ENCODE measurements around the gene GDI1.
A peak's percentile ranks its signal among the peaks of the same experiment; 100 is the strongest.
"Not testable (repeated sequence)": the region's sequence is repeated elsewhere in the genome, so short reads cannot be mapped to it uniquely, and the experiment has no call there.

Gene GDI1

GRCh38 chrX:154436983-154437752 is at the start of gene GDI1:
Gene GDI1 (plus strand): TSS chrX:154437154. CDS start chrX:154437255, 101 bp downstream.
- DNase-seq = peak; percentile 42 to 76 (median 60)

- DNase-seq = not testable (repeated sequence)
These were observed 48.9 kb upstream of the GDI1 start for GRCh38 chrX:154388094-154388493.

- not testable (repeated sequence) for DNase-seq
These were observed 48.3 kb upstream of the GDI1 start for GRCh38 chrX:154388649-154389048.

GRCh38 chrX:154389812-154390747 is 46.9 kb upstream of the GDI1 start:
- not testable (repeated sequence) for DNase-seq

GRCh38 chrX:154396363-154396762 is 40.6 kb upstream of the GDI1 start:
- DNase-seq = not testable (repeated sequence)

- DNase-seq = peak; percentile 82 to 90 (median 84)
These were observed 39.7 kb upstream of the GDI1 start for GRCh38 chrX:154396973-154397887.

- DNase-seq = peak; percentile 94 to 95 (median 95)
These were observed 38.9 kb upstream of the GDI1 start, which contains the start of gene RPL10 for GRCh38 chrX:154397888-154398667. Gene RPL10 (plus strand): TSS chrX:154398377. CDS start chrX:154398520, 143 bp downstream.

GRCh38 chrX:154398668-154399526 is 38.1 kb upstream of the GDI1 start:
- peak; percentile 82 to 86 (median 84) for DNase-seq

GRCh38 chrX:154399527-154400368 is 37.2 kb upstream of the GDI1 start:
- DNase-seq = no peak

GRCh38 chrX:154400369-154400817 is 36.6 kb upstream of the GDI1 start:
- DNase-seq = not testable (repeated sequence)

GRCh38 chrX:154401045-154401799 is 35.7 kb upstream of the GDI1 start:
- no peak for DNase-seq

- DNase-seq = no peak
These were observed 34.9 kb upstream of the GDI1 start for GRCh38 chrX:154401918-154402621.

- no peak for DNase-seq
These were observed 34.3 kb upstream of the GDI1 start for GRCh38 chrX:154402622-154403127.

GRCh38 chrX:154403192-154403591 is 33.8 kb upstream of the GDI1 start:
- no peak for DNase-seq

- DNase-seq = no peak
These were observed 33.1 kb upstream of the GDI1 start for GRCh38 chrX:154403858-154404257.

GRCh38 chrX:154404625-154405192 is 32.2 kb upstream of the GDI1 start:
- no peak for DNase-seq

- DNase-seq = no peak
These were observed 28.2 kb upstream of the GDI1 start for GRCh38 chrX:154408659-154409221.

Data from suppressor macrophage treated with lipopolysaccharide for 1 hour (primary cell).